ENCODE measurements around the gene FOXK1.
"Not testable (repeated sequence)": the region's sequence is repeated elsewhere in the genome, so short reads cannot be mapped to it uniquely, and the experiment has no call there.

The FOXK1 gene

DNA sequence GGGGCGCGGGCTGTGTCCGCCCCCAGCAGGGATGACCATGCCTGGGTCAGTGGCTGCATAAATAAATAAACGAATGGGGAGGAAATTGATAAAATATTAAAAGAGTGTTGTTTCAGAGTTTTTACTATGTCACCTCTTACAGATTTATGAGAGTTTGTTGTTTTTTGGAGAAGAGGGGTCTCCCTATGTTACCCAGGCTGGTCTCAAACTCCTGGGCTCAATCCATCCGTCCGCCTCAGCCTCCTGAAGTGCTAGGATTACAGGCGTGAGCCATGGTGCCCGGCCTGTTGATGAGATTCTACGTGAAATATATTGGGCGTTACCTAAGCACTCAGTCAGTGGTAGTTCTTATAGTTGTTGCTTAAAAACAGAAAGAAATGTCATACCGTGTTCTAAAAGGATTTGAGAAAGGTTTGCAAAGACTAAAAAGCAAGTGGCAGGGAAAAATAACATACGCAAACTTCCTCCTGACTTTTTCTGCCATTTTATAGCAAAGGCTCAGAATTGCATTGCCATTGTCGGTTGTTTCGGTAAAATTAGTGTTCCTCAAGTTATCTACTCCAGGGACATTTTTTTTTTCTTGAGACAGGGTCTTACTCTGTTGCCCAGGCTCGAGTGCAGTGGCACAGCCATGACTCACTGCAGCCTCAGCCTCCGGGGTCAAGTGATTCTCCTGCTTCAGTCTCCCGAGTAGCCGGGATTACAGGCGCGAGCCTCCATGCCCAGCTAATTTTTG lies 39.5 kb upstream of the FOXK1 start:
- no peak for DNase-seq (ENCODE audit: low read depth)
- TF ChIP-seq, protein P1, sequence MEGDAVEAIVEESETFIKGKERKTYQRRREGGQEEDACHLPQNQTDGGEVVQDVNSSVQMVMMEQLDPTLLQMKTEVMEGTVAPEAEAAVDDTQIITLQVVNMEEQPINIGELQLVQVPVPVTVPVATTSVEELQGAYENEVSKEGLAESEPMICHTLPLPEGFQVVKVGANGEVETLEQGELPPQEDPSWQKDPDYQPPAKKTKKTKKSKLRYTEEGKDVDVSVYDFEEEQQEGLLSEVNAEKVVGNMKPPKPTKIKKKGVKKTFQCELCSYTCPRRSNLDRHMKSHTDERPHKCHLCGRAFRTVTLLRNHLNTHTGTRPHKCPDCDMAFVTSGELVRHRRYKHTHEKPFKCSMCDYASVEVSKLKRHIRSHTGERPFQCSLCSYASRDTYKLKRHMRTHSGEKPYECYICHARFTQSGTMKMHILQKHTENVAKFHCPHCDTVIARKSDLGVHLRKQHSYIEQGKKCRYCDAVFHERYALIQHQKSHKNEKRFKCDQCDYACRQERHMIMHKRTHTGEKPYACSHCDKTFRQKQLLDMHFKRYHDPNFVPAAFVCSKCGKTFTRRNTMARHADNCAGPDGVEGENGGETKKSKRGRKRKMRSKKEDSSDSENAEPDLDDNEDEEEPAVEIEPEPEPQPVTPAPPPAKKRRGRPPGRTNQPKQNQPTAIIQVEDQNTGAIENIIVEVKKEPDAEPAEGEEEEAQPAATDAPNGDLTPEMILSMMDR (IDR thresholded peaks at IDR 0.05; ENCODE audit: low read length, missing control alignments), result no peak
- H3K4me3 ChIP-seq (replicated peaks; ENCODE audit: low read depth, low read length), result peak overlapping the region; percentile 72

DNA sequence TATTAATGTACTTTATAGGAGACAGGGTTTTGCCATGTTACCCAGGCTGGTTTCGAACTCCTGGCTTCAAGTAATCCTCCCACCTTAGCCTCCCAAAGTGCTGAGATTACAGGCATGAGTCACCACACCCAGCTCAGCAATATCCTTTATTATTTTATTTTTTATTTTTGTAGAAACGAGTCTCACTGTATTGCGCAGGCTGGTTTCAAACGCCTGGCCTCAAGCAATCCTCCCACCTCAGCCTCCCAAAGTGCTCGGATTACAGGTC lies 39.0 kb upstream of the FOXK1 start:
- not testable (repeated sequence) for DNase-seq (ENCODE audit: low read depth); H3K4me3 ChIP-seq (replicated peaks; ENCODE audit: low read depth, low read length)

GRCh38 chr7:4645246-4645645 lies 36.8 kb upstream of the FOXK1 start:
- no peak overlapping the region for H3K4me3 ChIP-seq (replicated peaks; ENCODE audit: low read depth, low read length)
- no peak for DNase-seq (ENCODE audit: low read depth)
- TF ChIP-seq, protein P1 (IDR thresholded peaks at IDR 0.05; ENCODE audit: low read length, missing control alignments), result no peak

GRCh38 chr7:4648111-4648510 lies 34.0 kb upstream of the FOXK1 start:
- H3K4me3 ChIP-seq (replicated peaks; ENCODE audit: low read depth, low read length), result no peak overlapping the region
- TF ChIP-seq, protein P1 (IDR thresholded peaks at IDR 0.05; ENCODE audit: low read length, missing control alignments), result no peak
- no peak for DNase-seq (ENCODE audit: low read depth)

DNA sequence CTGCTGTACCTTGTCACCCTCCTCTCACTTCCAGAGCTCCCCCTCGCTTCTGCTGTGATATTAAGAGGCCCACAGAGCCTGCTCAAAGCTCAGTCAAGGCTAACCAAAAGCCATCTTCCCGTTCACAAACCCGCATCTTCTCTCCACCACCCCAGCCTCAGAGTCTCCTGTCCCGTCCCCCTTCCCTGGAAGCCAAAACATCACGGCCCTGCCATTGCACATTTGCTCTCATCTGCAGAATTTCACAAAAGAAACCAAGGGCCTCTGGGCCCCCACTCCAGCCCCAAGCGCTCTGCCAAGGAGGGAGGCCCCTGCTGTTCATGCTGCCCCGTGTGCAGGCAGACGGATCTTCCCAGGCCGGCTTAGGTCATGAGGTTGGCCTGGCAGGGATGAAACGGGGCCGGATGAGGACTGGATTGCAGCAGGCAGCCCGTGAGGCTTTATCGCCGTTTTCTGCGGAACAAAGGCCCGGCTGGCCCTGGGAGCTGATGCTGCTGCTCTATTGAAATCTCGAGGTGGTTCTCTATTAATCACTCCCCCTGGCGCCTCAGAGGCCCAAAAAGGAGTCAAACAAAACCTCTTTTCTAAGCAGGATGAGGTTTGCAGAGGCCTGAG lies 31.6 kb upstream of the FOXK1 start:
- peak; percentile 72 for DNase-seq (ENCODE audit: low read depth)
- TF ChIP-seq, protein P1 (IDR thresholded peaks at IDR 0.05; ENCODE audit: low read length, missing control alignments), result no peak
- no peak overlapping the region for H3K4me3 ChIP-seq (replicated peaks; ENCODE audit: low read depth, low read length)

DNA sequence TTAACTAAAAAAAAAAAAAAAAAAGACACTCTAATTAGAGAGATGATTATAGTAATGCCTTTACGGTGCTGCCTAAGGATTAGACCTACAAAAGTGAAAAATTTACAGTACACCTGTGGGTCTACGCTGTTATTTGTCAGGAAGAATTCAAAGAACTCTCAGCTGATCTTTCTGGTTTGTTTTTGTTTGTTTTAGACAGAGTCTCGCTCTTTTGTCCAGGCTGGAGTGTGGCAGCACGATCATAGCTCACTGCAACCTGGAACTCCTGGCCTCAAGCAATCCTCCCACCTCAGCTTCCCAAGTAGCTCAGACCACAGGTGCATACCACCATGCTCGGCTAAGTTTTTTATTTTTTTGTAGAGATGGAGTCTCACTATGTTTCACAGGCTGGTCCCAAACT lies 28.3 kb upstream of the FOXK1 start:
- TF ChIP-seq, protein P1 (IDR thresholded peaks at IDR 0.05; ENCODE audit: low read length, missing control alignments), result no peak
- DNase-seq (ENCODE audit: low read depth), result no peak

DNA sequence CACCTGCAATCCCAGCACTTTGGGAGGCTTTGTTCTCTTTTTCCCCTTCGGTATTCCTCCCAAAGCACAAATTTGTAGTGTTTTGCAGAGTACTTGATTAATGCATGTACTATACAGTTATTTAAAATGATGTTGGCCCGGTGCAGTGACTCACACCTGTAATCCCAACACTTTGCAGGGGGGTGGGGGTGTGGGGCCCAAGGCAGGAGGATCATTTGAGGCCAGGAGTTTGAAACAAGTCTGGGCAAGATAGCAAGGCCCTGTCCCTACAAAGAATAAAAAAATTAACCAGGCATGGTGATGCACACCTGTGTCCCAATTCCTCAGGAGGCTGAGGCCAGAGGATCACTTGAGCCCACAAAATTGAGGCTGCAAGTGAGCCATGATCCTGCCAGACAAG lies 26.8 kb upstream of the FOXK1 start:
- no peak for DNase-seq (ENCODE audit: low read depth)
- TF ChIP-seq, protein P1 (IDR thresholded peaks at IDR 0.05; ENCODE audit: low read length, missing control alignments), result no peak
- no peak overlapping the region for H3K4me3 ChIP-seq (replicated peaks; ENCODE audit: low read depth, low read length)

More for the DNA sequence above, 28.3 kb upstream of the FOXK1 start:
- no peak overlapping the region for H3K4me3 ChIP-seq (replicated peaks; ENCODE audit: low read depth, low read length)

Data from fibroblast of pulmonary artery (primary cell).